H9 (cell line): ENCODE measurements around the gene SRSF7. TPM values are rescaled to one million over a fixed set of nuclear protein-coding genes. Genes with fewer than 3 reads are reported as not detected.

Experiments used
- DNase-seq: peaks from one replicate; pipeline ENCODE4 v3.0.0-alpha.2; 2017
- H2AFZ ChIP-seq: one replicate; pipeline ENCODE4 v1.6.1; 2013; ENCODE audit warnings: mild to moderate bottlenecking, low read length, control low read depth, moderate library complexity
- H2AK5ac ChIP-seq: 2 replicates; pipeline ENCODE4 v1.6.1; 2013; ENCODE audit warnings: low read length, control low read depth, mixed read lengths; ENCODE audit not compliant: insufficient read length
- H2BK120ac ChIP-seq: one replicate; pipeline ENCODE4 v1.6.1; 2013; ENCODE audit warnings: low read depth, mild to moderate bottlenecking, low read length, control low read depth, inconsistent platforms; ENCODE audit not compliant: poor library complexity, severe bottlenecking
- H2BK12ac ChIP-seq: 2 replicates; pipeline ENCODE4 v1.6.1; 2013; ENCODE audit warnings: low read length, control low read depth, mixed read lengths, low read depth; ENCODE audit not compliant: insufficient read length
- H2BK15ac ChIP-seq: 2 replicates; pipeline ENCODE4 v1.6.1; 2013; ENCODE audit warnings: low read depth, low read length, control low read depth
- H2BK20ac ChIP-seq: one replicate; pipeline ENCODE4 v1.6.1; 2013; ENCODE audit warnings: low read depth, mild to moderate bottlenecking, low read length, control low read depth, inconsistent platforms; ENCODE audit not compliant: poor library complexity, severe bottlenecking
- H2BK5ac ChIP-seq: 2 replicates; pipeline ENCODE4 v1.6.1; 2013; ENCODE audit warnings: low read length, control low read depth, mixed read lengths; ENCODE audit not compliant: insufficient read length
- H3K14ac ChIP-seq: 2 replicates; pipeline ENCODE4 v1.6.1; 2013; ENCODE audit warnings: low read length, control low read depth; ENCODE audit not compliant: insufficient read depth
- H3K18ac ChIP-seq: 2 replicates; pipeline ENCODE4 v1.6.1; 2013; ENCODE audit warnings: low read depth, mild to moderate bottlenecking, mixed read lengths, low read length, control low read depth; ENCODE audit not compliant: insufficient read length
- H3K23ac ChIP-seq: 2 replicates; pipeline ENCODE4 v1.6.1; 2013; ENCODE audit warnings: low read length, control low read depth, mixed read lengths, low read depth; ENCODE audit not compliant: insufficient read length
- H3K23me2 ChIP-seq: 2 replicates; pipeline ENCODE4 v1.6.1; 2013; ENCODE audit warnings: low read depth, mild to moderate bottlenecking, mixed read lengths, low read length, control low read depth; ENCODE audit not compliant: insufficient read length, poor library complexity, severe bottlenecking
- H3K27ac ChIP-seq: 2 replicates; pipeline ENCODE4 v1.5.1; 2013; ENCODE audit warnings: low read length, control low read depth, mixed read lengths, low read depth; ENCODE audit not compliant: insufficient read length
- H3K27me3 ChIP-seq: 2 replicates; pipeline ENCODE4 v1.6.1; 2013; ENCODE audit warnings: low read length, control low read depth, inconsistent platforms; ENCODE audit not compliant: insufficient read depth
- H3K4ac ChIP-seq: 2 replicates; pipeline ENCODE4 v1.6.1; 2013; ENCODE audit warnings: low read depth, mild to moderate bottlenecking, control low read depth, inconsistent platforms, low read length, moderate library complexity
- H3K4me1 ChIP-seq: 2 replicates; pipeline ENCODE4 v1.6.1; 2013; ENCODE audit warnings: low read length, control low read depth, inconsistent platforms; ENCODE audit not compliant: insufficient read depth
- H3K4me2 ChIP-seq: 2 replicates; pipeline ENCODE4 v1.6.1; 2013; ENCODE audit warnings: low read length, control low read depth, mixed read lengths; ENCODE audit not compliant: insufficient read length, insufficient read depth
- H3K56ac ChIP-seq: 2 replicates; pipeline ENCODE4 v1.6.1; 2013; ENCODE audit warnings: low read depth, mild to moderate bottlenecking, mixed read lengths, low read length, control low read depth; ENCODE audit not compliant: insufficient read length
- H3K79me1 ChIP-seq: 2 replicates; pipeline ENCODE4 v1.6.1; 2013; ENCODE audit warnings: low read depth, mild to moderate bottlenecking, moderate library complexity, low read length, control low read depth, inconsistent platforms; ENCODE audit not compliant: insufficient read depth, poor library complexity, severe bottlenecking
- H3K79me2 ChIP-seq: 2 replicates; pipeline ENCODE4 v1.6.1; 2013; ENCODE audit warnings: low read length, control low read depth, inconsistent platforms; ENCODE audit not compliant: insufficient read depth
- H3K9ac ChIP-seq: 2 replicates; pipeline ENCODE4 v1.6.1; 2013; ENCODE audit warnings: low read length, control low read depth, mixed read lengths; ENCODE audit not compliant: insufficient read length; ENCODE audit errors: extremely low read depth
- H3K9me3 ChIP-seq: one replicate; pipeline ENCODE4 v1.6.1; 2013; ENCODE audit warnings: low read depth, low read length, inconsistent platforms; ENCODE audit not compliant: control insufficient read depth
- H3T11ph ChIP-seq: one replicate; pipeline ENCODE4 v1.6.1; 2013; ENCODE audit warnings: mild to moderate bottlenecking, low read length, control low read depth, inconsistent platforms
- H4K20me1 ChIP-seq: one replicate; pipeline ENCODE4 v1.6.1; 2013; ENCODE audit not compliant: control insufficient read depth, insufficient read length, insufficient read depth
- H4K5ac ChIP-seq: 2 replicates; pipeline ENCODE4 v1.6.1; 2013; ENCODE audit warnings: low read depth, mild to moderate bottlenecking, mixed read lengths, low read length, control low read depth; ENCODE audit not compliant: insufficient read length
- H4K8ac ChIP-seq: replicated peaks from 2 replicates; pipeline ENCODE4 v1.6.1; 2013; ENCODE audit warnings: low read length, control low read depth, mixed read lengths, low read depth; ENCODE audit not compliant: insufficient read length
- H4K91ac ChIP-seq: 2 replicates; pipeline ENCODE4 v1.6.1; 2013; ENCODE audit warnings: low read depth, mild to moderate bottlenecking, moderate library complexity, mixed read lengths, low read length, control low read depth; ENCODE audit not compliant: insufficient read length
- H3K27ac Mint-ChIP-seq, 3 experiments: 2 replicates in 2 of 3; 3 replicates in 1 of 3; pipeline ENCODE4 v1.8.0; 2020 to 2021; ENCODE audit warnings: mixed read lengths in 3 of 3, mild to moderate bottlenecking in 1 of 3, moderate library complexity in 1 of 3
- H3K27me3 Mint-ChIP-seq: 2 replicates; pipeline ENCODE4 v1.8.0; 2021; ENCODE audit warnings: low read depth, mild to moderate bottlenecking, moderate library complexity, mixed read lengths
- H3K36me3 Mint-ChIP-seq, 3 experiments: 2 replicates in 2 of 3; 3 replicates in 1 of 3; pipeline ENCODE4 v1.8.0; 2020 to 2021; ENCODE audit warnings: low read depth in 3 of 3, mixed read lengths in 3 of 3; ENCODE audit not compliant: insufficient read depth in 1 of 3
- H3K4me1 Mint-ChIP-seq, 2 experiments: 2 replicates each; pipeline ENCODE4 v1.8.0; 2020; ENCODE audit warnings: mixed read lengths in 2 of 2
- H3K4me3 Mint-ChIP-seq, 2 experiments: 2 replicates in 1 of 2; 3 replicates in 1 of 2; pipeline ENCODE4 v1.8.0; 2020 to 2021; ENCODE audit warnings: mild to moderate bottlenecking in 2 of 2, mixed read lengths in 2 of 2, moderate library complexity in 1 of 2
- H3K9me3 Mint-ChIP-seq, 2 experiments: 2 replicates in 1 of 2; 3 replicates in 1 of 2; pipeline ENCODE4 v1.8.0; 2020; ENCODE audit warnings: mild to moderate bottlenecking in 2 of 2, mixed read lengths in 2 of 2, moderate library complexity in 1 of 2
- WGBS: extraction: QIAGEN DNeasy Blood & Tissue Kit; methylation state at CpG from one replicate; pipeline ENCODE4 v1.1.7; 2013; ENCODE audit warnings: missing lambda C conversion rate, low lambda C conversion rate, mixed read lengths; ENCODE audit not compliant: insufficient read length; ENCODE audit errors: extremely low coverage; 5-methylcytosine and 5-hydroxymethylcytosine counted together
- total RNA-seq: library from RNA; stranded (reverse); gene quantifications from 2 replicates; pipeline ENCODE4 v1.2.1, GENCODE V29; 2021
- TF ChIP-seq, protein P1 (sequence below): fragments of 200-600 bp; sonication (generic); conservative IDR thresholded peaks from 3 replicates; pipeline ENCODE4 v1.8.0; 2021; ENCODE audit warnings: antibody characterized with exemption, mild to moderate bottlenecking

SRSF7 gene
- total RNA-seq, 1 experiment from 2014 or later = 576 TPM

DNA sequence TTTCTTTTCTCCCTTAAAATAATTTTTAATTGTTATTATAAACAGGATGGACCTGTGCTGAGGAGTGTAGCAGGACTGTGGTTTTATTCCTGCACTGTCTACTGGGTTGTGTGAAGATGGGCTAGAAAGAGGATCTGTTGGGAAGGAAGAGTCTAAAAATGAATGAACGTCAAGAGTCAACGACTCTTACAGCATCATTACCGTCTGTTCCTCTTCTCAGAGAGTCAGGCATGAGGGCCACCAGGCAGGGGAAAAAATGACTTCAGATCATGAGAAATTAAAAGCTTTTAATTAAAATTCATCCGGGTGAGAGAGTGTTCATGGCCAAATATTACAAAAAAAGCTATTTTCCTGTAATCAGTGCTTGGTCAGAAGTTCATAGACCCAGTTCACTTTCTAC, 32.6 kb downstream of the SRSF7 start:
- Histone ChIP-seq H3K14ac (no peak overlapping the region), H3K4me1 (no peaks in the 10 kb centered on the region), H2BK20ac (no peak overlapping the region), H3K9ac (no peak overlapping the region), H3K23ac (no peak overlapping the region), H3K79me1 (no peaks in the 10 kb centered on the region), H4K5ac (no peak overlapping the region), H3K27ac (no peak overlapping the region), H3T11ph (no peak overlapping the region), H2AFZ (no peak overlapping the region), H3K18ac (no peak overlapping the region), H3K23me2 (no peaks in the 10 kb centered on the region), H2AK5ac (no peak overlapping the region), H3K79me2 (no peaks in the 10 kb centered on the region), H3K4me2 (no peak overlapping the region), H2BK5ac (no peak overlapping the region), H3K9me3 (no peaks in the 10 kb centered on the region), H4K20me1 (no peaks in the 10 kb centered on the region), H4K8ac (no peak overlapping the region), H3K27me3 (no peaks in the 10 kb centered on the region), H4K91ac (no peak overlapping the region), H2BK15ac (no peak overlapping the region), H2BK120ac (no peak overlapping the region), H2BK12ac (no peak overlapping the region), H3K56ac (no peak overlapping the region), H3K4ac (no peak overlapping the region)
- Mint-ChIP-seq H3K9me3 (no peaks in the 10 kb centered on the region), H3K27ac (no peak overlapping the region), H3K36me3 (peaks cover 0 to 3% (median 0%) of the 10 kb centered on the region in 3 experiments; a peak in 3 of 7 replicates), H3K4me3 (no peak overlapping the region), H3K27me3 (no peaks in the 10 kb centered on the region), H3K4me1 (no peaks in the 10 kb centered on the region)
- no CpG with 5 or more reads among the region's 4 CpGs for WGBS
- DNase-seq = no peak
- TF ChIP-seq, protein P1, sequence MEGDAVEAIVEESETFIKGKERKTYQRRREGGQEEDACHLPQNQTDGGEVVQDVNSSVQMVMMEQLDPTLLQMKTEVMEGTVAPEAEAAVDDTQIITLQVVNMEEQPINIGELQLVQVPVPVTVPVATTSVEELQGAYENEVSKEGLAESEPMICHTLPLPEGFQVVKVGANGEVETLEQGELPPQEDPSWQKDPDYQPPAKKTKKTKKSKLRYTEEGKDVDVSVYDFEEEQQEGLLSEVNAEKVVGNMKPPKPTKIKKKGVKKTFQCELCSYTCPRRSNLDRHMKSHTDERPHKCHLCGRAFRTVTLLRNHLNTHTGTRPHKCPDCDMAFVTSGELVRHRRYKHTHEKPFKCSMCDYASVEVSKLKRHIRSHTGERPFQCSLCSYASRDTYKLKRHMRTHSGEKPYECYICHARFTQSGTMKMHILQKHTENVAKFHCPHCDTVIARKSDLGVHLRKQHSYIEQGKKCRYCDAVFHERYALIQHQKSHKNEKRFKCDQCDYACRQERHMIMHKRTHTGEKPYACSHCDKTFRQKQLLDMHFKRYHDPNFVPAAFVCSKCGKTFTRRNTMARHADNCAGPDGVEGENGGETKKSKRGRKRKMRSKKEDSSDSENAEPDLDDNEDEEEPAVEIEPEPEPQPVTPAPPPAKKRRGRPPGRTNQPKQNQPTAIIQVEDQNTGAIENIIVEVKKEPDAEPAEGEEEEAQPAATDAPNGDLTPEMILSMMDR = no peak
